ENCODE data around the gene KY.

KY gene

DNA sequence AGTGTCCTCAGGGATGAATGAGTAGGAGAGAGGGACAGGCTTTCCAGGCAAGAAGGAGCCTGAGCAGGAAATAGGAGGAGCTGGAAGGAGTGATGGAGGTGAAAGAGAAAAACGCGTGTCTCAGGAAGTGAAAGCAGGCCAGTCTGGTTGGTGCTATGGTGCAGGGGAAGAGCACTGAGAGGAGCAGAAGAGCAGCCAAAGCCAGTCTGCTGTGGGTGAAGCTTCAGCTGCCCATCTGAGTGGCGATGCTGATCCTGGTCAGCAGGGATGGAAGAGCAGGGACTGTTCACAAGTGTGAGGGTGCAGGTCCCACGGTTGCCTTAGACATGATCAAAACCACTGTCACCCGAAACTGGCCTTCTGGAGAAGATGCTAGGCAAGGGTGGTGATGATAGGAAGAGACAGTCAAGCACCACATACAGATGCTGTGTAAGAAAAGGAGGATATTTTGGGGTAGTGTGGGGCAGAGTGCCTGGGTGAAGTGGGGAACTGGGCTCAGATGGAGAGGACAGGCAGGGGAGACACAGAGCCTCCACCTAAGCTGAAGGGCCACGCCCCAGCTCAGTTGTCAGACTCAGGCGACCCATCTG is 5.5 kb upstream of the KY start:
- TF ChIP-seq, protein P1, sequence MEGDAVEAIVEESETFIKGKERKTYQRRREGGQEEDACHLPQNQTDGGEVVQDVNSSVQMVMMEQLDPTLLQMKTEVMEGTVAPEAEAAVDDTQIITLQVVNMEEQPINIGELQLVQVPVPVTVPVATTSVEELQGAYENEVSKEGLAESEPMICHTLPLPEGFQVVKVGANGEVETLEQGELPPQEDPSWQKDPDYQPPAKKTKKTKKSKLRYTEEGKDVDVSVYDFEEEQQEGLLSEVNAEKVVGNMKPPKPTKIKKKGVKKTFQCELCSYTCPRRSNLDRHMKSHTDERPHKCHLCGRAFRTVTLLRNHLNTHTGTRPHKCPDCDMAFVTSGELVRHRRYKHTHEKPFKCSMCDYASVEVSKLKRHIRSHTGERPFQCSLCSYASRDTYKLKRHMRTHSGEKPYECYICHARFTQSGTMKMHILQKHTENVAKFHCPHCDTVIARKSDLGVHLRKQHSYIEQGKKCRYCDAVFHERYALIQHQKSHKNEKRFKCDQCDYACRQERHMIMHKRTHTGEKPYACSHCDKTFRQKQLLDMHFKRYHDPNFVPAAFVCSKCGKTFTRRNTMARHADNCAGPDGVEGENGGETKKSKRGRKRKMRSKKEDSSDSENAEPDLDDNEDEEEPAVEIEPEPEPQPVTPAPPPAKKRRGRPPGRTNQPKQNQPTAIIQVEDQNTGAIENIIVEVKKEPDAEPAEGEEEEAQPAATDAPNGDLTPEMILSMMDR (IDR thresholded peaks at IDR 0.05; ENCODE audit: low read depth, low read length, poor library complexity, severe bottlenecking) = no peak
- no peak for TF ChIP-seq EZH2phosphoT487 (IDR thresholded peaks at IDR 0.05; ENCODE audit: borderline replicate concordance, low read length)
- Histone ChIP-seq H3K4me3 (ENCODE audit: low read length) (no peak overlapping the region), H3K9me3 (ENCODE audit: control insufficient read depth, insufficient read depth, low read length) (no peaks in the 10 kb centered on the region), H3K27me3 (ENCODE audit: control insufficient read depth, low read length) (no peaks in the 10 kb centered on the region), H3K4me1 (ENCODE audit: control insufficient read depth, low read length) (no peaks in the 10 kb centered on the region), H3K27ac (ENCODE audit: low read depth, low read length) (no peak overlapping the region), H3K79me2 (ENCODE audit: control insufficient read depth, low read length) (no peaks in the 10 kb centered on the region), H3F3A (ENCODE audit: control insufficient read depth, insufficient read depth) (no peaks in the 10 kb centered on the region), H4K20me1 (ENCODE audit: control insufficient read depth, insufficient read depth, low read depth, low read length) (no peaks in the 10 kb centered on the region), H3K9me2 (replicated peaks; ENCODE audit: control insufficient read depth, low read length) (no peaks in the 10 kb centered on the region), H3K4me2 (ENCODE audit: low read length) (no peak overlapping the region), H3K36me3 (ENCODE audit: control insufficient read depth, low read length) (no peaks in the 10 kb centered on the region)

DNA sequence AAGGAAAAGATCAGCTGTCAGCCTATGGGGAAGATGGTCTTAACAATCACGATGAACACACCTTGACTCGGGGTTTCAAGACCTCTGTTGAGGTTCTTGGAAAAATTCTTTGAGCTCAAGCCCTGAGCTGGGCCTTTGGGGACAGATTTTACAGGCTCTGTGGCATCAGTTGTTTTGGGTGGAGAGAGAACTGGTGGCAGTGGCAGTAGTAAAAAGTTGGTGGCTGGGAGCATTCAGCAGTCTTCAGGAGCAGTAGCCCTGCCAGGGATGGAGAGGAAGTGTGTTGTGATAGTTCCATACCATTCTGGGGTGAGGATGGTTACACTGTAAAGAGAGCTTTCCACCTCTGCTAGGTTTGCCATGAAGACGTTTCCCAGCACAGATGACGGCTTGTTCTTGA is 4.9 kb upstream of the KY start:
- Histone ChIP-seq H3K79me2 (ENCODE audit: control insufficient read depth, low read length) (no peaks in the 10 kb centered on the region), H3K9me3 (ENCODE audit: control insufficient read depth, insufficient read depth, low read length) (no peaks in the 10 kb centered on the region), H3K4me3 (ENCODE audit: low read length) (no peak overlapping the region), H3K27me3 (ENCODE audit: control insufficient read depth, low read length) (no peaks in the 10 kb centered on the region), H3K4me2 (ENCODE audit: low read length) (no peak overlapping the region), H3K9me2 (replicated peaks; ENCODE audit: control insufficient read depth, low read length) (no peaks in the 10 kb centered on the region), H3F3A (ENCODE audit: control insufficient read depth, insufficient read depth) (no peaks in the 10 kb centered on the region), H4K20me1 (ENCODE audit: control insufficient read depth, insufficient read depth, low read depth, low read length) (no peaks in the 10 kb centered on the region), H3K27ac (ENCODE audit: low read depth, low read length) (no peak overlapping the region), H3K36me3 (ENCODE audit: control insufficient read depth, low read length) (no peaks in the 10 kb centered on the region), H3K4me1 (ENCODE audit: control insufficient read depth, low read length) (no peaks in the 10 kb centered on the region)
- TF ChIP-seq, protein P1 (IDR thresholded peaks at IDR 0.05; ENCODE audit: low read depth, low read length, poor library complexity, severe bottlenecking) = no peak
- no peak for TF ChIP-seq EZH2phosphoT487 (IDR thresholded peaks at IDR 0.05; ENCODE audit: borderline replicate concordance, low read length)

DNA sequence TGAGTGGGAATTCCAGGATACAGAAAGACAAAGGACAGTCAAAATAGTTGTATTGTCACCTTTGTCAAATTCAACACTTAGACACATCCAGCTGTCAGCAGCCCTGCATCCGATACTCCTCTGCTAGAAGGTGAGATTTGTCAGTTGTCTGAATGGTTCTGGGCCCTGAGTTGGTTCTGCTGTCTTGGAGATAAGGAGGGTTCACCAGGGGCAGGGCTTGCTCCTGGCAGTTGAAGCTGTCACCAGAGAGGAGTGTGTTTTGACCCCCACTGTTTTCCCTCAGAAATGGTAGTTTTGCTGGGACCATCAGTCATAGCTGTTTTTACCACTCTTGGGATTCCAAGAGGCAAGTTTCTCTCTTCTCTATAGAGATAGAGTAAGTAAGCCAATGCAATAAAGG is 3.2 kb upstream of the KY start:
- Histone ChIP-seq H3K9me3 (ENCODE audit: control insufficient read depth, insufficient read depth, low read length) (no peaks in the 10 kb centered on the region), H3F3A (ENCODE audit: control insufficient read depth, insufficient read depth) (no peaks in the 10 kb centered on the region), H3K27ac (ENCODE audit: low read depth, low read length) (no peak overlapping the region), H4K20me1 (ENCODE audit: control insufficient read depth, insufficient read depth, low read depth, low read length) (no peaks in the 10 kb centered on the region), H3K27me3 (ENCODE audit: control insufficient read depth, low read length) (no peaks in the 10 kb centered on the region), H3K79me2 (ENCODE audit: control insufficient read depth, low read length) (no peaks in the 10 kb centered on the region), H3K4me1 (ENCODE audit: control insufficient read depth, low read length) (no peaks in the 10 kb centered on the region), H3K36me3 (ENCODE audit: control insufficient read depth, low read length) (no peaks in the 10 kb centered on the region), H3K9me2 (replicated peaks; ENCODE audit: control insufficient read depth, low read length) (no peaks in the 10 kb centered on the region), H3K4me3 (ENCODE audit: low read length) (no peak overlapping the region), H3K4me2 (ENCODE audit: low read length) (no peak overlapping the region)
- TF ChIP-seq, protein P1 (IDR thresholded peaks at IDR 0.05; ENCODE audit: low read depth, low read length, poor library complexity, severe bottlenecking) = no peak
- TF ChIP-seq EZH2phosphoT487 (IDR thresholded peaks at IDR 0.05; ENCODE audit: borderline replicate concordance, low read length) = no peak

Measured in DOHH2 (cell line).